SK-N-MC (cell line): ENCODE data around the gene PPP1R18.

Source experiments
- DNase-seq: peaks from one replicate; pipeline ENCODE4 v3.0.0-alpha.2; 2011; ENCODE audit warnings: low read depth, low spot score
- H3K27ac ChIP-seq: fragments of 200-600 bp; sonication (generic); 2 replicates; pipeline ENCODE4 v1.5.1; 2016; ENCODE audit warnings: mixed run types
- H3K36me3 ChIP-seq: fragments of 200-600 bp; sonication (generic); 2 replicates; pipeline ENCODE4 v1.6.1; 2017; ENCODE audit warnings: antibody characterized with exemption, low read length, mixed read lengths; ENCODE audit not compliant: insufficient read depth
- H3K4me3 ChIP-seq: fragments of 200-600 bp; sonication (generic); 2 replicates; pipeline ENCODE4 v1.5.1; 2016
- H3K9ac ChIP-seq: fragments of 200-600 bp; sonication (generic); 2 replicates; pipeline ENCODE4 v1.8.0; 2017; ENCODE audit warnings: mixed run types, mixed read lengths; ENCODE audit not compliant: insufficient read length
- H3K9me3 ChIP-seq: fragments of 200-600 bp; sonication (generic); 2 replicates; pipeline ENCODE4 v1.6.1; 2017; ENCODE audit warnings: low read depth, mild to moderate bottlenecking, antibody characterized with exemption, low read length, moderate library complexity, mixed read lengths
- EZH2 ChIP-seq: fragments of 200-600 bp; sonication (generic); IDR thresholded peaks from one replicate; pipeline ENCODE4 v1.6.1; 2017; ENCODE audit warnings: antibody characterized with exemption
- FOXP2 ChIP-seq: optimal IDR thresholded peaks from 2 replicates; pipeline ENCODE3; 2011; ENCODE audit warnings: mild to moderate bottlenecking, moderate library complexity; ENCODE audit not compliant: insufficient read depth; ENCODE audit errors: extremely low read length, control extremely low read depth
- POLR2AphosphoS5 ChIP-seq: IDR thresholded peaks from 2 replicates; pipeline ENCODE4 v1.6.1; 2012; ENCODE audit warnings: mild to moderate bottlenecking, low read depth, low read length, borderline replicate concordance

Gene PPP1R18

DNA sequence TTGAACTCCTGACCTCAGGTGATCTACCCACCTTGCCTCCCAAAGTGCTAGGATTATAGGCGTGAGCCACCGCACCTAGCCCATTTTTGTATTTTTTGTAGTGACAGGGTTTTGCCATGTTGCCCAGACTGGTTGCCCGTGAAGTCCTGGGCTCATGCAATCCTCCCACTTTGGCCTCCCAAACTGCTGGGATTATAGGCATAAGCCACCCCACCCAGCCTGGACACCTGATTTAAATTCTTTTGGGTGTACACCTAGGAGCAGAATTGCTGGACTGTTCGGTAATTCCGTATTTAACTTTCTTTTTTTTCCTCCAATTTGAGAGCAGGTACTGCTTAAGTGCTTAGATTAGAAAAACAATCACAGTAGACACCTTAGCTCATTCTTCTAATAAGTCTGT is 10.0 kb upstream of the PPP1R18 start:
- Histone ChIP-seq H3K4me3 (no peak overlapping the region), H3K9ac (no peak overlapping the region), H3K36me3 (peaks cover 3% of the 10 kb centered on the region; the same call in 1 of the 2 replicates), H3K9me3 (no peaks in the 10 kb centered on the region), H3K27ac (no peak overlapping the region)
- no peak for DNase-seq
- no peak for TF ChIP-seq EZH2
- TF ChIP-seq POLR2AphosphoS5, result no peak
- TF ChIP-seq FOXP2, result no peak

- peak overlapping the region; percentile 27; the same call in 1 of the 2 replicates for H3K27ac ChIP-seq
- peak overlapping the region; percentile 71 for H3K9ac ChIP-seq
- H3K4me3 ChIP-seq, result peak overlapping the region; percentile 93
- TF ChIP-seq POLR2AphosphoS5, result no peak
- no peak for TF ChIP-seq FOXP2
- TF ChIP-seq EZH2, result no peak
- DNase-seq, result no peak
- H3K36me3 ChIP-seq, result no peaks in the 10 kb centered on the region
- no peaks in the 10 kb centered on the region for H3K9me3 ChIP-seq
Measured at GRCh38 chr6:30691208-30691847, 4.9 kb upstream of the PPP1R18 start.

- Histone ChIP-seq H3K27ac (peak within 1 kb of the TSS; percentile 27; the same call in 1 of the 2 replicates), H3K4me3 (peak within 1 kb of the TSS; percentile 93), H3K9me3 (no peaks in the 10 kb centered on the region), H3K9ac (peak within 1 kb of the TSS; percentile 80), H3K36me3 (no peaks in the 10 kb centered on the region)
- DNase-seq, result no peak
- TF ChIP-seq EZH2 (no peak), FOXP2 (no peak), POLR2AphosphoS5 (peak; percentile 90)
Measured at GRCh38 chr6:30690403-30691207, 4.2 kb upstream of the PPP1R18 start, which contains the start of gene NRM. Gene NRM (minus strand): TSS chr6:30690984. CDS start chr6:30690974, 10 bp downstream.

- TF ChIP-seq EZH2, result no peak
- no peak for DNase-seq
- H3K9ac ChIP-seq, result peak overlapping the region; percentile 80
- H3K36me3 ChIP-seq, result no peaks in the 10 kb centered on the region
- no peak overlapping the region for H3K27ac ChIP-seq
- peak overlapping the region; percentile 93 for H3K4me3 ChIP-seq
- H3K9me3 ChIP-seq, result no peaks in the 10 kb centered on the region
Measured at GRCh38 chr6:30689985-30690384, 3.5 kb upstream of the PPP1R18 start.

- no peak for TF ChIP-seq FOXP2
- TF ChIP-seq POLR2AphosphoS5, result no peak
- no peak overlapping the region; the same call in 1 of the 2 replicates for H3K4me3 ChIP-seq
Measured at GRCh38 chr6:30689022-30689865, 2.8 kb upstream of the PPP1R18 start.

DNA sequence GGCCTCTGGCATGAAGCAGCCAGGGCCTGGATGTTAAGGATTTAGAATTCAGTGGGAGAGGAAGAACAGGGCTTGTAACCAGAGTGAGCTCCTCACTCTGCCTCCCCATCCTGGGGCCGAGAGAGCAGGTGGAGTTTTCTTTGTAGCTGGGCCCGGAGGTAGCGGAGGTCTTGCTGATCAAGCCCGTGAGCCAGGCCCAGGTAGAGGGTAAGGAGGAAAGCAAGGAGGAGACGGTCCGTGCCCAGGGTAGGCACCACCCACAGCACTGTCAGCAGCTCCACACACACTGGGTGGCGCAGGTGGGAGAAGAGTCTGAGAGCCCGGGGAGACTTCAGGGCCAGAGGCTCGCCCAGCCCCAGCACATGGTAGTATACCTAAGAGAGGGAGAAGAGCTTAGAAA is 2.1 kb upstream of the PPP1R18 start:
- Histone ChIP-seq H3K36me3 (no peaks in the 10 kb centered on the region), H3K4me3 (no peak overlapping the region), H3K9me3 (no peaks in the 10 kb centered on the region), H3K9ac (no peak overlapping the region), H3K27ac (no peak overlapping the region)
- DNase-seq, result no peak
- TF ChIP-seq EZH2 (no peak), POLR2AphosphoS5 (no peak), FOXP2 (no peak)

More at GRCh38 chr6:30689022-30689865, 2.8 kb upstream of the PPP1R18 start:
- no peak for DNase-seq
- Histone ChIP-seq H3K9ac (no peak overlapping the region), H3K36me3 (no peaks in the 10 kb centered on the region), H3K27ac (no peak overlapping the region), H3K9me3 (no peaks in the 10 kb centered on the region)

DNA sequence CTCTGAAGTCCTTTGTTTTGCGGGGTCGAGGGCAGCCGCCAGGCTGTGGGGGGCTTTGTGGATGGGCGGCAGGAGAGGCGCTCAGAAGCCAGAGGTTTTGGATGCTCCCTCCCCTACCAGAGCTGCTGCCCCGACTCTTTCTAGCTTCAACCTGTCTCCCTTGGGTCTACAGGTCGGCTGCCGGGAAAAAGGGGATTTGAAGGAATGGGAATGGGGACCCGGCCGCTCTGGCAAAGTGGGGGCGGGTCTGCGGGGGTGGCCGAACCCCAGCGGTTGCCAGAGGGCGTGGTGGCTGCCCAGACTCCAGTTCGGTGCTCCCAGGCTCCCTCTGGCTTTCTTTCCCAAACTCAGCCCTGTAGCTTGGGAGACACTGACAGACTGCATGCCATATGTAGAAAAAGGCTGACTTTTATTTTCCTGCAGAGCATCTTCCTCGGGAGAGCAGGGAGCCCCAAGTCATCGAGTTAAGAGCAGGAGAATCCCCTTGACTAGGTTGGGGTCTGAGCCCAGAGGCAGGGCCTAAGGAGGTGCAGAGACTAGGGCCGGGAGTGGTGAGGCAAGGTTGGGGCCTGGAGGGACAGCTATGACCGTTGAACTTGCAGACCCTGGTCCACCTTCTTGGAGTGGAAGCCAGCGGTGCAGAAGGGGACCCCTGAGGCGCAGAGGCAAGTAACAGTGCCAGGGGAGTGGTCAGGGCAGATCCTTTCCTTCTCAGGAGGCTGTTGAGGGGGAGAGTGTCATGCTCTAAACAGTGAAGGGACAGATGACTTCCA is 1.4 kb upstream of the PPP1R18 start:
- no peaks in the 10 kb centered on the region for H3K9me3 ChIP-seq
- H3K9ac ChIP-seq, result peak overlapping the region; percentile 81
- no peak for DNase-seq
- H3K27ac ChIP-seq, result peak overlapping the region; percentile 54; the same call in 1 of the 2 replicates
- H3K4me3 ChIP-seq, result peak overlapping the region; percentile 96
- TF ChIP-seq POLR2AphosphoS5 (no peak), FOXP2 (no peak), EZH2 (no peak)
- H3K36me3 ChIP-seq, result no peaks in the 10 kb centered on the region
